ENCODE data around the gene POMT2.
A peak's percentile ranks its signal among the peaks of the same experiment; 100 is the strongest.

Gene POMT2

GRCh38 chr14:77359626-77360025 is 38.9 kb upstream of the POMT2 start:
- Histone ChIP-seq H3K36me3 (ENCODE audit: control insufficient read depth, low read length) (peaks cover 54% of the 10 kb centered on the region), H3K9me3 (ENCODE audit: control insufficient read depth, insufficient read depth, low read length) (peaks cover 9% of the 10 kb centered on the region), H4K20me1 (ENCODE audit: control insufficient read depth, insufficient read depth, low read depth, low read length) (no peaks in the 10 kb centered on the region), H3K4me2 (ENCODE audit: low read length) (0 out of 2 replicates have a peak overlapping the region, but pooled peaks have one; percentile 20), H3K27ac (ENCODE audit: low read depth, low read length) (no peak overlapping the region), H3F3A (ENCODE audit: control insufficient read depth, insufficient read depth) (no peaks in the 10 kb centered on the region; the same call in 1 of the 2 replicates), H3K9me2 (replicated peaks; ENCODE audit: control insufficient read depth, low read length) (no peaks in the 10 kb centered on the region), H3K79me2 (ENCODE audit: control insufficient read depth, low read length) (peaks cover 98% of the 10 kb centered on the region), H3K27me3 (ENCODE audit: control insufficient read depth, low read length) (no peaks in the 10 kb centered on the region), H3K4me1 (ENCODE audit: control insufficient read depth, low read length) (peaks cover 71% of the 10 kb centered on the region), H3K4me3 (ENCODE audit: low read length) (no peak overlapping the region)
- TF ChIP-seq CTCF (IDR thresholded peaks at IDR 0.05; ENCODE audit: low read depth, low read length, poor library complexity, severe bottlenecking) = no peak
- no peak for TF ChIP-seq EZH2phosphoT487 (IDR thresholded peaks at IDR 0.05; ENCODE audit: borderline replicate concordance, low read length)

- TF ChIP-seq EZH2phosphoT487 (IDR thresholded peaks at IDR 0.05; ENCODE audit: borderline replicate concordance, low read length) (no peak), CTCF (IDR thresholded peaks at IDR 0.05; ENCODE audit: low read depth, low read length, poor library complexity, severe bottlenecking) (no peak)
- Histone ChIP-seq H3K79me2 (ENCODE audit: control insufficient read depth, low read length) (peaks cover 90% of the 10 kb centered on the region), H3K27ac (ENCODE audit: low read depth, low read length) (no peak overlapping the region), H4K20me1 (ENCODE audit: control insufficient read depth, insufficient read depth, low read depth, low read length) (no peaks in the 10 kb centered on the region), H3K9me2 (replicated peaks; ENCODE audit: control insufficient read depth, low read length) (no peaks in the 10 kb centered on the region), H3K4me2 (ENCODE audit: low read length) (no peak overlapping the region), H3K4me1 (ENCODE audit: control insufficient read depth, low read length) (peaks cover 48% of the 10 kb centered on the region), H3K4me3 (ENCODE audit: low read length) (no peak overlapping the region), H3K9me3 (ENCODE audit: control insufficient read depth, insufficient read depth, low read length) (peaks cover 7% of the 10 kb centered on the region), H3K27me3 (ENCODE audit: control insufficient read depth, low read length) (no peaks in the 10 kb centered on the region), H3F3A (ENCODE audit: control insufficient read depth, insufficient read depth) (no peaks in the 10 kb centered on the region; the same call in 1 of the 2 replicates), H3K36me3 (ENCODE audit: control insufficient read depth, low read length) (peaks cover 35% of the 10 kb centered on the region)
These were observed 36.2 kb upstream of the POMT2 start for GRCh38 chr14:77356899-77357298.

- Histone ChIP-seq H3K79me2 (ENCODE audit: control insufficient read depth, low read length) (peaks cover 79% of the 10 kb centered on the region), H3K4me1 (ENCODE audit: control insufficient read depth, low read length) (peaks cover 37% of the 10 kb centered on the region)
These were observed 35.1 kb upstream of the POMT2 start for GRCh38 chr14:77355811-77356210.

More at GRCh38 chr14:77355811-77356210, 35.1 kb upstream of the POMT2 start:
- H3F3A ChIP-seq (ENCODE audit: control insufficient read depth, insufficient read depth) = no peaks in the 10 kb centered on the region; the same call in 1 of the 2 replicates
- no peaks in the 10 kb centered on the region for H3K9me3 ChIP-seq (ENCODE audit: control insufficient read depth, insufficient read depth, low read length)
- no peak overlapping the region for H3K27ac ChIP-seq (ENCODE audit: low read depth, low read length)
- no peak for TF ChIP-seq CTCF (IDR thresholded peaks at IDR 0.05; ENCODE audit: low read depth, low read length, poor library complexity, severe bottlenecking)
- no peak for TF ChIP-seq EZH2phosphoT487 (IDR thresholded peaks at IDR 0.05; ENCODE audit: borderline replicate concordance, low read length)
- no peaks in the 10 kb centered on the region for H4K20me1 ChIP-seq (ENCODE audit: control insufficient read depth, insufficient read depth, low read depth, low read length)
- H3K9me2 ChIP-seq (replicated peaks; ENCODE audit: control insufficient read depth, low read length) = no peaks in the 10 kb centered on the region
- no peak overlapping the region for H3K4me2 ChIP-seq (ENCODE audit: low read length)
- peaks cover 33% of the 10 kb centered on the region for H3K36me3 ChIP-seq (ENCODE audit: control insufficient read depth, low read length)
- H3K4me3 ChIP-seq (ENCODE audit: low read length) = no peak overlapping the region
- no peaks in the 10 kb centered on the region for H3K27me3 ChIP-seq (ENCODE audit: control insufficient read depth, low read length)
